ENCODE results near the gene SUCLG2.

- no peak for TF ChIP-seq POLR2AphosphoS5 (IDR thresholded peaks at IDR 0.05)
- no peak for TF ChIP-seq CTCF (IDR thresholded peaks at IDR 0.05)
- no peak for TF ChIP-seq EP300 (IDR thresholded peaks at IDR 0.05)
Measured at GRCh38 chr3:67489816-67490215, 164.6 kb downstream of the SUCLG2 start.
